GM23338 (cell line): ENCODE measurements around the gene ABCC9. TPM values are rescaled to one million over a fixed set of nuclear protein-coding genes. Genes with fewer than 3 reads are reported as not detected.

Experiments used
- ATAC-seq: fragments of 200-7000 bp; cut with Tn5 transposase; 3 replicates; pipeline ENCODE4 v1.9.1; 2020
- DNase-seq: peaks from one replicate; pipeline ENCODE4 v3.0.0-alpha.2; 2015; ENCODE audit warnings: low spot score
- H2AFZ ChIP-seq: fragments of 200-600 bp; sonication (generic); 2 replicates; pipeline ENCODE4 v1.8.0; 2016; ENCODE audit warnings: antibody characterized with exemption, mild to moderate bottlenecking, moderate library complexity
- H3F3A ChIP-seq: fragments of 200-600 bp; sonication (generic); replicated peaks from 2 replicates; pipeline ENCODE4 v1.8.0; 2017; ENCODE audit warnings: antibody characterized with exemption, mixed run types, low read depth
- H3K27ac ChIP-seq: fragments of 200-600 bp; sonication (generic); 2 replicates; pipeline ENCODE4 v1.6.1; 2016; ENCODE audit warnings: low read depth
- H3K27me3 ChIP-seq: fragments of 200-600 bp; sonication (generic); 2 replicates; pipeline ENCODE4 v1.8.0; 2016; ENCODE audit warnings: mild to moderate bottlenecking, mixed run types, moderate library complexity; ENCODE audit not compliant: insufficient read depth
- H3K36me3 ChIP-seq: fragments of 200-600 bp; sonication (generic); 2 replicates; pipeline ENCODE4 v1.8.0; 2016; ENCODE audit warnings: mild to moderate bottlenecking; ENCODE audit not compliant: insufficient read depth
- H3K4me1 ChIP-seq: fragments of 200-600 bp; sonication (generic); 2 replicates; pipeline ENCODE4 v1.8.0; 2016; ENCODE audit warnings: mild to moderate bottlenecking, moderate library complexity; ENCODE audit not compliant: insufficient read depth
- H3K4me2 ChIP-seq: fragments of 200-600 bp; sonication (generic); 2 replicates; pipeline ENCODE4 v1.7.1; 2017; ENCODE audit warnings: mixed run types
- H3K4me3 ChIP-seq: fragments of 200-600 bp; sonication (generic); 2 replicates; pipeline ENCODE4 v1.6.1; 2016; ENCODE audit warnings: mixed run types
- H3K79me2 ChIP-seq: fragments of 200-600 bp; sonication (generic); replicated peaks from 2 replicates; pipeline ENCODE4 v1.8.0; 2017; ENCODE audit warnings: mild to moderate bottlenecking; ENCODE audit not compliant: insufficient read depth
- H3K9me2 ChIP-seq: fragments of 200-600 bp; sonication (generic); 2 replicates; pipeline ENCODE4 v1.8.0; 2017; ENCODE audit not compliant: insufficient read depth
- H4K20me1 ChIP-seq: fragments of 200-600 bp; sonication (generic); replicated peaks from 2 replicates; pipeline ENCODE4 v1.8.0; 2017; ENCODE audit warnings: mild to moderate bottlenecking; ENCODE audit not compliant: insufficient read depth
- H3K27ac Mint-ChIP-seq: 2 replicates; pipeline ENCODE4 v1.8.0; 2020; ENCODE audit warnings: inconsistent platforms, mild to moderate bottlenecking, moderate library complexity, mixed read lengths
- H3K27me3 Mint-ChIP-seq: 3 replicates; pipeline ENCODE4 v1.8.0; 2022; ENCODE audit warnings: low read depth, mild to moderate bottlenecking, moderate library complexity, mixed read lengths, inconsistent platforms; ENCODE audit not compliant: insufficient read depth, poor library complexity
- H3K36me3 Mint-ChIP-seq: 3 replicates; pipeline ENCODE4 v1.8.0; 2021; ENCODE audit warnings: low read depth, mild to moderate bottlenecking, inconsistent platforms, moderate library complexity, mixed read lengths
- H3K4me1 Mint-ChIP-seq: 3 replicates; pipeline ENCODE4 v1.8.0; 2020; ENCODE audit warnings: mild to moderate bottlenecking, inconsistent platforms, mixed read lengths
- H3K4me3 Mint-ChIP-seq: 3 replicates; pipeline ENCODE4 v1.8.0; 2021; ENCODE audit warnings: moderate library complexity, mild to moderate bottlenecking, inconsistent platforms, mixed read lengths
- H3K9me3 Mint-ChIP-seq: 3 replicates; pipeline ENCODE4 v1.8.0; 2020; ENCODE audit warnings: moderate library complexity, mild to moderate bottlenecking, inconsistent platforms, mixed read lengths
- CREB1 ChIP-seq: fragments of 250-450 bp; sonication (Bioruptor Pico); IDR thresholded peaks from 2 replicates; pipeline ENCODE4 v1.5.0; 2020; ENCODE audit warnings: low read depth, mild to moderate bottlenecking, moderate library complexity
- EZH2phosphoT487 ChIP-seq: fragments of 200-600 bp; sonication (generic); IDR thresholded peaks from one replicate; pipeline ENCODE4 v1.8.1; 2018; ENCODE audit warnings: antibody characterized with exemption; ENCODE audit not compliant: unreplicated experiment
- JUNB ChIP-seq: IDR thresholded peaks from one replicate; pipeline ENCODE4 v1.6.1; 2016; ENCODE audit warnings: antibody characterized with exemption; ENCODE audit not compliant: unreplicated experiment
- NANOG ChIP-seq: IDR thresholded peaks from 2 replicates; pipeline ENCODE4 v1.6.1; 2016; ENCODE audit warnings: antibody characterized with exemption, borderline replicate concordance
- POLR2AphosphoS5 ChIP-seq: IDR thresholded peaks from 2 replicates; pipeline ENCODE4 v1.6.1; 2016; ENCODE audit warnings: antibody characterized with exemption, low read depth
- STAT1 ChIP-seq: IDR thresholded peaks from one replicate; pipeline ENCODE4 v1.6.1; 2016; ENCODE audit warnings: antibody characterized with exemption; ENCODE audit not compliant: unreplicated experiment
- ZNF114 ChIP-seq: fragments of 250-450 bp; sonication (Bioruptor Pico); IDR thresholded peaks from 2 replicates; pipeline ENCODE4 v1.5.0; 2020; ENCODE audit warnings: mild to moderate bottlenecking, moderate library complexity
- polyA plus RNA-seq: library from polyadenylated mRNA; unstranded; fragments of >200 nt; fragmentation: Nextera tagmentation; extraction: Ambion mirVana; gene quantifications from 2 replicates; pipeline ENCODE4 v1.2.1, GENCODE V29; 2016
- total RNA-seq: library from RNA; depleted of rRNA; stranded (reverse); fragments of >200 nt; shearing (Covaris generic); gene quantifications from 2 replicates; pipeline ENCODE4 v1.2.3, GENCODE V29; 2014
- TF ChIP-seq, protein P1 (sequence below): fragments of 250-450 bp; sonication (Bioruptor Pico); IDR thresholded peaks from 2 replicates; pipeline ENCODE4 v1.5.0; 2020; ENCODE audit warnings: mild to moderate bottlenecking, moderate library complexity
- TF ChIP-seq, protein P2 (sequence below): IDR thresholded peaks from 2 replicates; pipeline ENCODE4 v1.6.1; 2016; ENCODE audit warnings: antibody characterized with exemption
- TF ChIP-seq, protein P3 (sequence below), 2 experiments: fragments of 200-600 bp in 1 of 2; sonication (generic) in 1 of 2; conservative IDR thresholded peaks; 2 replicates each; pipeline versions ENCODE4 v1.5.1 to v1.6.1; 2016 to 2017; ENCODE audit warnings: antibody characterized with exemption in 2 of 2, low read depth in 2 of 2, mild to moderate bottlenecking in 2 of 2, moderate library complexity in 1 of 2
- TF ChIP-seq, protein P4 (sequence below): IDR thresholded peaks from one replicate; pipeline ENCODE4 v1.6.1; 2018; ENCODE audit warnings: antibody characterized with exemption; ENCODE audit not compliant: unreplicated experiment

The ABCC9 gene
- total and polyA plus RNA-seq, 2 experiments from 2014 or later = not detected

DNA sequence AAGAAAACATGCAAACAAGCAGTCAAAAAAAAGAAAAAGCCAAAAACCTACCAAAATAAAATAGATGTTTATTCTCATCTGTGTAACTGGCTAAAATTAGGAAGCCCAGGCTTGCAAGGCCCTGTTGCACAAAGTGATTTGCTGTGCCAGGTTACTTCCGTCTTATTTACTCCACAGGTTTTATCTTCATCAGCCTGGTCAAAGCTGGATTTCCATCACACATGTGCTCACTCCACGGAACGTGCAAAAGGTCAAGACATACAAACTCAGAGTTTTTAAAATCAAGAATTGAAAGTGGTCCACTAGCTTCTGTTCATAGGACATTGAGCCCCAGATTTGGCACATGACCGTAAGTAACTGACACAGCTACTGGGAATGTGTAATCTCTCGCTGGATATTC lies 181.5 kb downstream of the ABCC9 start (continued):
- TF ChIP-seq, protein P1, sequence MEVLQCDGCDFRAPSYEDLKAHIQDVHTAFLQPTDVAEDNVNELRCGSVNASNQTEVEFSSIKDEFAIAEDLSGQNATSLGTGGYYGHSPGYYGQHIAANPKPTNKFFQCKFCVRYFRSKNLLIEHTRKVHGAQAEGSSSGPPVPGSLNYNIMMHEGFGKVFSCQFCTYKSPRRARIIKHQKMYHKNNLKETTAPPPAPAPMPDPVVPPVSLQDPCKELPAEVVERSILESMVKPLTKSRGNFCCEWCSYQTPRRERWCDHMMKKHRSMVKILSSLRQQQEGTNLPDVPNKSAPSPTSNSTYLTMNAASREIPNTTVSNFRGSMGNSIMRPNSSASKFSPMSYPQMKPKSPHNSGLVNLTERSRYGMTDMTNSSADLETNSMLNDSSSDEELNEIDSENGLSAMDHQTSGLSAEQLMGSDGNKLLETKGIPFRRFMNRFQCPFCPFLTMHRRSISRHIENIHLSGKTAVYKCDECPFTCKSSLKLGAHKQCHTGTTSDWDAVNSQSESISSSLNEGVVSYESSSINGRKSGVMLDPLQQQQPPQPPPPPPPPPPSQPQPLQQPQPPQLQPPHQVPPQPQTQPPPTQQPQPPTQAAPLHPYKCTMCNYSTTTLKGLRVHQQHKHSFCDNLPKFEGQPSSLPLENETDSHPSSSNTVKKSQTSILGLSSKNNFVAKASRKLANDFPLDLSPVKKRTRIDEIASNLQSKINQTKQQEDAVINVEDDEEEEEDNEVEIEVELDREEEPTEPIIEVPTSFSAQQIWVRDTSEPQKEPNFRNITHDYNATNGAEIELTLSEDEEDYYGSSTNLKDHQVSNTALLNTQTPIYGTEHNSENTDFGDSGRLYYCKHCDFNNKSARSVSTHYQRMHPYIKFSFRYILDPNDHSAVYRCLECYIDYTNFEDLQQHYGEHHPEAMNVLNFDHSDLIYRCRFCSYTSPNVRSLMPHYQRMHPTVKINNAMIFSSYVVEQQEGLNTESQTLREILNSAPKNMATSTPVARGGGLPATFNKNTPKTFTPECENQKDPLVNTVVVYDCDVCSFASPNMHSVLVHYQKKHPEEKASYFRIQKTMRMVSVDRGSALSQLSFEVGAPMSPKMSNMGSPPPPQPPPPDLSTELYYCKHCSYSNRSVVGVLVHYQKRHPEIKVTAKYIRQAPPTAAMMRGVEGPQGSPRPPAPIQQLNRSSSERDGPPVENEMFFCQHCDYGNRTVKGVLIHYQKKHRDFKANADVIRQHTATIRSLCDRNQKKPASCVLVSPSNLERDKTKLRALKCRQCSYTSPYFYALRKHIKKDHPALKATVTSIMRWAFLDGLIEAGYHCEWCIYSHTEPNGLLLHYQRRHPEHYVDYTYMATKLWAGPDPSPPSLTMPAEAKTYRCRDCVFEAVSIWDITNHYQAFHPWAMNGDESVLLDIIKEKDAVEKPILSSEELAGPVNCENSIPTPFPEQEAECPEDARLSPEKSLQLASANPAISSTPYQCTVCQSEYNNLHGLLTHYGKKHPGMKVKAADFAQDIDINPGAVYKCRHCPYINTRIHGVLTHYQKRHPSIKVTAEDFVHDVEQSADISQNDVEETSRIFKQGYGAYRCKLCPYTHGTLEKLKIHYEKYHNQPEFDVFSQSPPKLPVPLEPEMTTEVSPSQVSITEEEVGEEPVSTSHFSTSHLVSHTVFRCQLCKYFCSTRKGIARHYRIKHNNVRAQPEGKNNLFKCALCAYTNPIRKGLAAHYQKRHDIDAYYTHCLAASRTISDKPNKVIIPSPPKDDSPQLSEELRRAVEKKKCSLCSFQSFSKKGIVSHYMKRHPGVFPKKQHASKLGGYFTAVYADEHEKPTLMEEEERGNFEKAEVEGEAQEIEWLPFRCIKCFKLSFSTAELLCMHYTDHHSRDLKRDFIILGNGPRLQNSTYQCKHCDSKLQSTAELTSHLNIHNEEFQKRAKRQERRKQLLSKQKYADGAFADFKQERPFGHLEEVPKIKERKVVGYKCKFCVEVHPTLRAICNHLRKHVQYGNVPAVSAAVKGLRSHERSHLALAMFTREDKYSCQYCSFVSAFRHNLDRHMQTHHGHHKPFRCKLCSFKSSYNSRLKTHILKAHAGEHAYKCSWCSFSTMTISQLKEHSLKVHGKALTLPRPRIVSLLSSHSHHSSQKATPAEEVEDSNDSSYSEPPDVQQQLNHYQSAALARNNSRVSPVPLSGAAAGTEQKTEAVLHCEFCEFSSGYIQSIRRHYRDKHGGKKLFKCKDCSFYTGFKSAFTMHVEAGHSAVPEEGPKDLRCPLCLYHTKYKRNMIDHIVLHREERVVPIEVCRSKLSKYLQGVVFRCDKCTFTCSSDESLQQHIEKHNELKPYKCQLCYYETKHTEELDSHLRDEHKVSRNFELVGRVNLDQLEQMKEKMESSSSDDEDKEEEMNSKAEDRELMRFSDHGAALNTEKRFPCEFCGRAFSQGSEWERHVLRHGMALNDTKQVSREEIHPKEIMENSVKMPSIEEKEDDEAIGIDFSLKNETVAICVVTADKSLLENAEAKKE (CRISPR knock-in tag) = no peak
- TF ChIP-seq EZH2phosphoT487 = no peak
- TF ChIP-seq CREB1 (CRISPR knock-in tag) = no peak
- TF ChIP-seq, protein P2, sequence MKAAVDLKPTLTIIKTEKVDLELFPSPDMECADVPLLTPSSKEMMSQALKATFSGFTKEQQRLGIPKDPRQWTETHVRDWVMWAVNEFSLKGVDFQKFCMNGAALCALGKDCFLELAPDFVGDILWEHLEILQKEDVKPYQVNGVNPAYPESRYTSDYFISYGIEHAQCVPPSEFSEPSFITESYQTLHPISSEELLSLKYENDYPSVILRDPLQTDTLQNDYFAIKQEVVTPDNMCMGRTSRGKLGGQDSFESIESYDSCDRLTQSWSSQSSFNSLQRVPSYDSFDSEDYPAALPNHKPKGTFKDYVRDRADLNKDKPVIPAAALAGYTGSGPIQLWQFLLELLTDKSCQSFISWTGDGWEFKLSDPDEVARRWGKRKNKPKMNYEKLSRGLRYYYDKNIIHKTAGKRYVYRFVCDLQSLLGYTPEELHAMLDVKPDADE = no peak
- no peak for TF ChIP-seq ZNF114 (CRISPR knock-in tag)
- no peak for TF ChIP-seq POLR2AphosphoS5
- TF ChIP-seq NANOG = no peak

DNA sequence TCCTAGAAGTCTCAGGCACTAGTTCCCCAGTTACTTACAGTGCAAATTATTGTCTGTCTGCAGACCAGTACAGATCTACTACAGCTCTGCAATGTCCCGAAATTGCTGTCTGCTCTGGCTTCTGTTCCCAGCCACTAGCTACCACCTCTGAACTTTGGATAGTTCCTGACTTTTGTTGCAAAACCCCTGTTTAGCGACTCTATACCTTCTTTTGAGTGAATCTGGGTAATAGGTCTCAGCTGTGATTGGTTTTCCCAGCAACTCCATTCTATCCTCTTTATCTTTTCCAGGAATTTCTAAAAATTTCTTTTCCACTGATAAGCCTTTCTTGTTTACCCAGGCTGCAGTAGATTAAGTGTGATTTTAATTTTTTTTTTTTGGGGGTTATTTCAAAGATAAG lies 183.5 kb downstream of the ABCC9 start:
- Histone ChIP-seq H3K4me3 (no peak overlapping the region), H3K4me1 (no peaks in the 10 kb centered on the region), H3K9me2 (no peaks in the 10 kb centered on the region), H3K27ac (no peak overlapping the region), H2AFZ (no peak overlapping the region), H3K27me3 (no peaks in the 10 kb centered on the region), H3K36me3 (no peaks in the 10 kb centered on the region), H4K20me1 (no peaks in the 10 kb centered on the region), H3K4me2 (no peak overlapping the region), H3F3A (no peaks in the 10 kb centered on the region), H3K79me2 (no peaks in the 10 kb centered on the region)
- H3K36me3 Mint-ChIP-seq = no peaks in the 10 kb centered on the region
- no peaks in the 10 kb centered on the region for H3K9me3 Mint-ChIP-seq
- no peaks in the 10 kb centered on the region; the same call in 2 of the 3 replicates for H3K4me1 Mint-ChIP-seq
- no peak overlapping the region for H3K4me3 Mint-ChIP-seq
- H3K27ac Mint-ChIP-seq = no peak overlapping the region
- ATAC-seq (no peak), DNase-seq (no peak)
- H3K27me3 Mint-ChIP-seq = no peaks in the 10 kb centered on the region
- TF ChIP-seq POLR2AphosphoS5 = no peak
- TF ChIP-seq, protein P3, sequence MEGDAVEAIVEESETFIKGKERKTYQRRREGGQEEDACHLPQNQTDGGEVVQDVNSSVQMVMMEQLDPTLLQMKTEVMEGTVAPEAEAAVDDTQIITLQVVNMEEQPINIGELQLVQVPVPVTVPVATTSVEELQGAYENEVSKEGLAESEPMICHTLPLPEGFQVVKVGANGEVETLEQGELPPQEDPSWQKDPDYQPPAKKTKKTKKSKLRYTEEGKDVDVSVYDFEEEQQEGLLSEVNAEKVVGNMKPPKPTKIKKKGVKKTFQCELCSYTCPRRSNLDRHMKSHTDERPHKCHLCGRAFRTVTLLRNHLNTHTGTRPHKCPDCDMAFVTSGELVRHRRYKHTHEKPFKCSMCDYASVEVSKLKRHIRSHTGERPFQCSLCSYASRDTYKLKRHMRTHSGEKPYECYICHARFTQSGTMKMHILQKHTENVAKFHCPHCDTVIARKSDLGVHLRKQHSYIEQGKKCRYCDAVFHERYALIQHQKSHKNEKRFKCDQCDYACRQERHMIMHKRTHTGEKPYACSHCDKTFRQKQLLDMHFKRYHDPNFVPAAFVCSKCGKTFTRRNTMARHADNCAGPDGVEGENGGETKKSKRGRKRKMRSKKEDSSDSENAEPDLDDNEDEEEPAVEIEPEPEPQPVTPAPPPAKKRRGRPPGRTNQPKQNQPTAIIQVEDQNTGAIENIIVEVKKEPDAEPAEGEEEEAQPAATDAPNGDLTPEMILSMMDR (conservative IDR thresholded peaks at IDR 0.05; ENCODE audit: low read depth in 2 of 2) = no peak
- TF ChIP-seq EZH2phosphoT487 = no peak
- TF ChIP-seq, protein P4, sequence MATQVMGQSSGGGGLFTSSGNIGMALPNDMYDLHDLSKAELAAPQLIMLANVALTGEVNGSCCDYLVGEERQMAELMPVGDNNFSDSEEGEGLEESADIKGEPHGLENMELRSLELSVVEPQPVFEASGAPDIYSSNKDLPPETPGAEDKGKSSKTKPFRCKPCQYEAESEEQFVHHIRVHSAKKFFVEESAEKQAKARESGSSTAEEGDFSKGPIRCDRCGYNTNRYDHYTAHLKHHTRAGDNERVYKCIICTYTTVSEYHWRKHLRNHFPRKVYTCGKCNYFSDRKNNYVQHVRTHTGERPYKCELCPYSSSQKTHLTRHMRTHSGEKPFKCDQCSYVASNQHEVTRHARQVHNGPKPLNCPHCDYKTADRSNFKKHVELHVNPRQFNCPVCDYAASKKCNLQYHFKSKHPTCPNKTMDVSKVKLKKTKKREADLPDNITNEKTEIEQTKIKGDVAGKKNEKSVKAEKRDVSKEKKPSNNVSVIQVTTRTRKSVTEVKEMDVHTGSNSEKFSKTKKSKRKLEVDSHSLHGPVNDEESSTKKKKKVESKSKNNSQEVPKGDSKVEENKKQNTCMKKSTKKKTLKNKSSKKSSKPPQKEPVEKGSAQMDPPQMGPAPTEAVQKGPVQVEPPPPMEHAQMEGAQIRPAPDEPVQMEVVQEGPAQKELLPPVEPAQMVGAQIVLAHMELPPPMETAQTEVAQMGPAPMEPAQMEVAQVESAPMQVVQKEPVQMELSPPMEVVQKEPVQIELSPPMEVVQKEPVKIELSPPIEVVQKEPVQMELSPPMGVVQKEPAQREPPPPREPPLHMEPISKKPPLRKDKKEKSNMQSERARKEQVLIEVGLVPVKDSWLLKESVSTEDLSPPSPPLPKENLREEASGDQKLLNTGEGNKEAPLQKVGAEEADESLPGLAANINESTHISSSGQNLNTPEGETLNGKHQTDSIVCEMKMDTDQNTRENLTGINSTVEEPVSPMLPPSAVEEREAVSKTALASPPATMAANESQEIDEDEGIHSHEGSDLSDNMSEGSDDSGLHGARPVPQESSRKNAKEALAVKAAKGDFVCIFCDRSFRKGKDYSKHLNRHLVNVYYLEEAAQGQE = no peak
- TF ChIP-seq STAT1 = no peak
- TF ChIP-seq, protein P2 = no peak
- TF ChIP-seq JUNB = no peak
- TF ChIP-seq CREB1 (CRISPR knock-in tag) = no peak
